HepG2 (cell line): ENCODE results near the gene ZFYVE27. TPM values are rescaled to one million over a fixed set of nuclear protein-coding genes. Genes with fewer than 3 reads are reported as not detected.

Experiments used
- ATAC-seq: fragments of 200-7000 bp; cut with Tn5 transposase; 3 replicates; pipeline ENCODE4 v1.9.1; 2020; ENCODE audit warnings: mild to moderate bottlenecking, moderate library complexity
- BruUV-seq: library from RNA; stranded (reverse); fragments of 400-500 nt; replicated peaks from 2 replicates; lab custom pipeline; 2021; lab: Mats Ljungman, UMichigan
- CTCF ChIA-PET: fragments of 300-600 bp; formaldehyde crosslinking; extraction: SDS; loops from one replicate; lab custom pipeline; 2021; ENCODE audit warnings: low total read pairs, inconsistent platforms, low intra/inter-chr PET ratio; lab: Yijun Ruan, JAX
- POLR2A ChIA-PET: fragments of 350-600 bp; sonication (Branson Sonifier 250); formaldehyde crosslinking; loops from one replicate; lab custom pipeline; 2020; ENCODE audit warnings: antibody characterized with exemption, inconsistent platforms; lab: Yijun Ruan, JAX
- DNase-seq: peaks from one replicate; pipeline ENCODE4 v3.0.0-alpha.2; 2015; ENCODE audit warnings: low spot score
- FAIRE-seq: peaks from 3 replicates; lab custom pipeline; 2011; peaks lifted over from hg19 to GRCh38; lab: Jason Lieb, UNC
- H2AFZ ChIP-seq: one replicate; pipeline ENCODE4 v1.6.1; 2011; ENCODE audit warnings: low read length, inconsistent platforms
- H3K27ac ChIP-seq: fragments of 300-600 bp; 3 replicates; pipeline ENCODE4 v1.8.0; 2011; ENCODE audit warnings: mixed run types, mild to moderate bottlenecking, mixed read lengths, low read length, inconsistent platforms; ENCODE audit not compliant: insufficient read depth; ENCODE audit errors: extremely low read length
- H3K27me3 ChIP-seq, 2 experiments: fragments of 200-600 bp in 1 of 2; 2 replicates in 1 of 2; 3 replicates in 1 of 2; pipeline versions ENCODE4 v1.6.0 to v1.8.0; 2011; ENCODE audit warnings: low read length in 2 of 2, mild to moderate bottlenecking in 2 of 2, moderate library complexity in 2 of 2, inconsistent platforms in 1 of 2; ENCODE audit not compliant: insufficient read depth in 2 of 2, control insufficient read depth in 1 of 2
- H3K36me3 ChIP-seq, 2 experiments: fragments of 200-600 bp in 1 of 2; replicated peaks in 1 of 2; 2 replicates in 1 of 2; 3 replicates in 1 of 2; pipeline versions ENCODE4 v1.5.1 to v1.8.0; 2011; ENCODE audit warnings: low read length in 2 of 2, inconsistent platforms in 1 of 2; ENCODE audit not compliant: insufficient read depth in 2 of 2, control insufficient read depth in 1 of 2
- H3K4me1 ChIP-seq: 2 replicates; pipeline ENCODE4 v1.5.1; 2012; ENCODE audit warnings: low read length, inconsistent platforms; ENCODE audit not compliant: insufficient read depth
- H3K4me2 ChIP-seq: 2 replicates; pipeline ENCODE4 v1.6.0; 2011; ENCODE audit warnings: low read depth, low read length, inconsistent platforms
- H3K4me3 ChIP-seq, 3 experiments: fragments of 200-600 bp in 1 of 3; sonication (generic), shearing (Covaris generic) in 1 of 3; replicated peaks in 1 of 3; 2 replicates each; pipeline ENCODE4 v1.5.1; 2011 to 2016; ENCODE audit warnings: low read length in 3 of 3, inconsistent platforms in 2 of 3, low read depth in 2 of 3, mild to moderate bottlenecking in 2 of 3, control low read depth in 1 of 3, mixed read lengths in 1 of 3; ENCODE audit not compliant: insufficient read depth in 1 of 3
- H3K79me2 ChIP-seq: one replicate; pipeline ENCODE4 v1.6.1; 2011; ENCODE audit warnings: low read length, inconsistent platforms; ENCODE audit not compliant: insufficient read depth
- H3K9ac ChIP-seq: 2 replicates; pipeline ENCODE4 v1.6.0; 2011; ENCODE audit warnings: mild to moderate bottlenecking, low read depth, low read length, inconsistent platforms; ENCODE audit not compliant: insufficient read depth
- H3K9me3 ChIP-seq: 2 replicates; pipeline ENCODE4 v1.5.1; 2012; ENCODE audit warnings: mild to moderate bottlenecking, low read length
- H4K20me1 ChIP-seq: 2 replicates; pipeline ENCODE4 v1.6.0; 2011; ENCODE audit warnings: inconsistent platforms, mild to moderate bottlenecking, low read length, moderate library complexity; ENCODE audit not compliant: insufficient read depth
- AHR ChIP-seq: IDR thresholded peaks from 2 replicates; pipeline ENCODE4 v1.6.1; 2018; ENCODE audit warnings: missing genetic modification reagents, missing compliant biosample characterization
- CEBPG ChIP-seq: IDR thresholded peaks from 2 replicates; pipeline ENCODE4 v1.6.1; 2016
- FOXO1 ChIP-seq: sonication (generic); formaldehyde crosslinking; IDR thresholded peaks from 2 replicates; pipeline ENCODE4 v1.4.0; 2020; ENCODE audit warnings: missing genetic modification reagents
- KLF15 ChIP-seq: sonication (generic); formaldehyde crosslinking; IDR thresholded peaks from 2 replicates; pipeline ENCODE4 v1.8.1; 2023; ENCODE audit warnings: borderline replicate concordance, mild to moderate bottlenecking, inconsistent platforms, missing genetic modification reagents, mixed read lengths
- MAFF ChIP-seq: IDR thresholded peaks from 2 replicates; pipeline ENCODE4 v1.6.1; 2011; ENCODE audit warnings: low read depth, low read length, improper control_type of control experiment
- SIX4 ChIP-seq: sonication (generic); formaldehyde crosslinking; IDR thresholded peaks from 2 replicates; pipeline ENCODE4 v1.4.0; 2020; ENCODE audit warnings: missing genetic modification reagents
- ZNF24 ChIP-seq: fragments of 450-650 bp; IDR thresholded peaks from 2 replicates; pipeline ENCODE4 v1.6.1; 2017; ENCODE audit warnings: antibody characterized with exemption, mild to moderate bottlenecking
- ZNF256 ChIP-seq: sonication (generic); formaldehyde crosslinking; conservative IDR thresholded peaks from 2 replicates; pipeline ENCODE4 v1.4.0; 2020; ENCODE audit warnings: missing genetic modification reagents
- ZNF275 ChIP-seq: sonication (generic); formaldehyde crosslinking; IDR thresholded peaks from 2 replicates; pipeline ENCODE4 v1.8.0; 2022; ENCODE audit warnings: missing genetic modification reagents, mild to moderate bottlenecking, inconsistent platforms, borderline replicate concordance
- ZNF276 ChIP-seq: sonication (generic); formaldehyde crosslinking; IDR thresholded peaks from 2 replicates; pipeline ENCODE4 v1.4.0; 2020; ENCODE audit warnings: mild to moderate bottlenecking, low read depth, missing genetic modification reagents
- ZNF674 ChIP-seq: sonication (generic); formaldehyde crosslinking; IDR thresholded peaks from 2 replicates; pipeline ENCODE4 v1.5.0; 2020; ENCODE audit warnings: low read depth, mild to moderate bottlenecking, missing genetic modification reagents
- ZNF691 ChIP-seq: sonication (generic); formaldehyde crosslinking; IDR thresholded peaks from 2 replicates; pipeline ENCODE4 v1.4.0; 2020; ENCODE audit warnings: missing genetic modification reagents, low read depth, mild to moderate bottlenecking, borderline replicate concordance
- ZNF879 ChIP-seq: sonication (generic); formaldehyde crosslinking; IDR thresholded peaks from 2 replicates; pipeline ENCODE4 v1.8.1; 2023; ENCODE audit warnings: missing genetic modification reagents
- WGBS: methylation state at CpG from one replicate; pipeline ENCODE4 v1.1.6; 2017; ENCODE audit warnings: low lambda C conversion rate; 5-methylcytosine and 5-hydroxymethylcytosine counted together
- in situ Hi-C: cut with HindIII; loops from 2 replicates; pipeline ENCODE4 v1.10.0; 2017; ENCODE audit warnings: low pct_unique_long_range_greater_than_20kb; ENCODE audit not compliant: extremely low pct_ligation_motif_present
- intact Hi-C: fragments of 100-400 bp; cut with micrococcal nuclease; formaldehyde crosslinking; loops from one replicate; pipeline ENCODE4 v1.10.0; 2022; ENCODE audit not compliant: unreplicated experiment
- polyA plus RNA-seq, 8 experiments: library from polyadenylated mRNA; depleted of rRNA in 3 of 8; stranded (reverse) in 7 of 8; unstranded in 1 of 8; fragments of >200 nt; fragmentation: Illumina TruSeq in 4 of 8; extraction: Trizol in 4 of 8; gene quantifications; 2 replicates each; pipeline versions ENCODE4 v1.2.1 to v1.2.3, GENCODE V29; 2011 to 2016; ENCODE audit warnings: low read depth in 4 of 8, missing spikeins in 1 of 8, mixed read lengths in 1 of 8; ENCODE audit not compliant: insufficient read depth in 1 of 8
- total RNA-seq, 5 experiments: library from RNA; depleted of rRNA; stranded (reverse); fragments of >200 nt; fragmentation: Illumina TruSeq; extraction: Trizol; gene quantifications; 2 replicates each; pipeline ENCODE4 v1.2.3, GENCODE V29; 2016; ENCODE audit warnings: low read depth in 1 of 5

Gene ZFYVE27
- total and polyA plus RNA-seq, 2 of the 13 experiments (the other 11 are each of a cell fraction or from before 2014, with no cell fraction given): 19.7 to 20.5 TPM

- FAIRE-seq (no peak), DNase-seq (no peak), ATAC-seq (peak; percentile 53)
- peaks cover 23% of the 10 kb centered on the region for H3K4me1 ChIP-seq
- WGBS: 94% methylated on average over 10 of the region's 10 CpGs
- H3K79me2 ChIP-seq: peaks cover 38% of the 10 kb centered on the region
- H3K9ac ChIP-seq: no peak overlapping the region
- TF ChIP-seq ZNF24 (no peak), AHR (CRISPR knock-in tag) (peak; percentile 57; the same call in 1 of the 2 replicates)
- intact Hi-C loops (no loop called here), in situ Hi-C loops (no loop called here)
- no TSS peak for BruUV-seq
- no peaks in the 10 kb centered on the region for H3K27me3 ChIP-seq
- H2AFZ ChIP-seq: no peak overlapping the region
- ChIA-PET POLR2A (no interaction called here), CTCF (no interaction called here)
- H4K20me1 ChIP-seq: peaks cover 4% of the 10 kb centered on the region; the same call in 1 of the 2 replicates
- H3K36me3 ChIP-seq: peaks cover 18 to 64% of the 10 kb centered on the region in 2 experiments
- H3K9me3 ChIP-seq: no peaks in the 10 kb centered on the region
- no peak overlapping the region for H3K4me3 ChIP-seq
- no peak overlapping the region for H3K27ac ChIP-seq
- H3K4me2 ChIP-seq: no peak overlapping the region
Measured at GRCh38 chr10:97743169-97743943, 6.4 kb downstream of the ZFYVE27 start.

GRCh38 chr10:97744405-97745035 is 7.6 kb downstream of the ZFYVE27 start:
- no peak overlapping the region for H3K9ac ChIP-seq
- no peak overlapping the region for H2AFZ ChIP-seq
- FAIRE-seq: no peak
- no peak overlapping the region for H3K4me3 ChIP-seq
- H3K4me1 ChIP-seq: peaks cover 17% of the 10 kb centered on the region
- POLR2A ChIA-PET: interaction anchor here (1.3 kb wide), 1 partner anchor 8 kb away, joined by 3 read pairs; the partner anchor contains the start of gene ZFYVE27
- no peaks in the 10 kb centered on the region for H3K9me3 ChIP-seq
- H3K36me3 ChIP-seq: peaks cover 22 to 74% of the 10 kb centered on the region in 2 experiments
- no peak for ATAC-seq
- TF ChIP-seq ZNF256 (CRISPR knock-in tag) (no peak), FOXO1 (CRISPR knock-in tag) (no peak), ZNF674 (CRISPR knock-in tag) (no peak), ZNF691 (CRISPR knock-in tag) (no peak), ZNF275 (CRISPR knock-in tag) (no peak), SIX4 (CRISPR knock-in tag) (no peak), ZNF276 (CRISPR knock-in tag) (no peak), ZNF879 (no peak), KLF15 (no peak), CEBPG (CRISPR knock-in tag) (no peak), MAFF (no peak)
- H4K20me1 ChIP-seq: peaks cover 4% of the 10 kb centered on the region; the same call in 1 of the 2 replicates
- 98% methylated on average over 15 of the region's 15 CpGs for WGBS
- BruUV-seq: no TSS peak
- DNase-seq: no peak
- H3K27ac ChIP-seq: no peak overlapping the region
- no peaks in the 10 kb centered on the region for H3K27me3 ChIP-seq
- peaks cover 29% of the 10 kb centered on the region for H3K79me2 ChIP-seq
- H3K4me2 ChIP-seq: no peak overlapping the region
- CTCF ChIA-PET: no interaction called here
- intact Hi-C loops (no loop called here), in situ Hi-C loops (no loop called here)
